ENCODE measurements around the gene GALNS. TPM values are rescaled to one million over a fixed set of nuclear protein-coding genes. Genes with fewer than 3 reads are reported as not detected.

GALNS gene
- total RNA-seq, 1 donor from 2014 or later, result 61.4 TPM

GRCh38 chr16:88869673-88869980 is 12.9 kb upstream of the GALNS start:
- no peaks in the 10 kb centered on the region for H3K4me1 ChIP-seq
- no peaks in the 10 kb centered on the region for H3K36me3 ChIP-seq
- DNase-seq (ENCODE audit: extremely low spot score in 2 of 2), result no peak
- no peaks in the 10 kb centered on the region for H3K9me3 ChIP-seq
- no peaks in the 10 kb centered on the region for H3K27me3 ChIP-seq
- H3K4me3 ChIP-seq, result no peak overlapping the region
- intact Hi-C loops (cut with DNase I), result no loop called here
- no peak for TF ChIP-seq CTCF (IDR thresholded peaks at IDR 0.05)
- H3K27ac ChIP-seq, result no peak overlapping the region

- no peaks in the 10 kb centered on the region for H3K36me3 ChIP-seq
- no peaks in the 10 kb centered on the region for H3K9me3 ChIP-seq
- H3K4me3 ChIP-seq, result no peak overlapping the region
- no peaks in the 10 kb centered on the region for H3K4me1 ChIP-seq
- TF ChIP-seq CTCF (IDR thresholded peaks at IDR 0.05) (no peak), POLR2A (IDR thresholded peaks at IDR 0.05) (no peak), POLR2AphosphoS5 (IDR thresholded peaks at IDR 0.05; ENCODE audit: insufficient read depth in 1 of 2, low read depth in 1 of 2) (no peak)
- intact Hi-C loops (cut with DNase I), result no loop called here
- no peak overlapping the region for H3K27ac ChIP-seq
- no peak for DNase-seq (ENCODE audit: extremely low spot score in 2 of 2)
- no peaks in the 10 kb centered on the region for H3K27me3 ChIP-seq
These were observed 12.4 kb upstream of the GALNS start for GRCh38 chr16:88868974-88869672.

GRCh38 chr16:88867581-88868246 is 11.0 kb upstream of the GALNS start:
- Histone ChIP-seq H3K27me3 (no peaks in the 10 kb centered on the region), H3K9me3 (no peaks in the 10 kb centered on the region), H3K27ac (no peak overlapping the region), H3K4me1 (no peaks in the 10 kb centered on the region), H3K36me3 (no peaks in the 10 kb centered on the region), H3K4me3 (no peak overlapping the region)
- TF ChIP-seq CTCF (IDR thresholded peaks at IDR 0.05) (no peak), POLR2AphosphoS5 (IDR thresholded peaks at IDR 0.05; ENCODE audit: insufficient read depth in 1 of 2, low read depth in 1 of 2) (no peak), POLR2A (IDR thresholded peaks at IDR 0.05) (no peak)
- intact Hi-C loops (cut with DNase I), result no loop called here
- DNase-seq (ENCODE audit: extremely low spot score in 2 of 2), result no peak

- intact Hi-C loops (cut with DNase I), result no loop called here
- no peaks in the 10 kb centered on the region for H3K27me3 ChIP-seq
- peaks cover 0 to 7% of the 10 kb centered on the region in 2 donors for H3K36me3 ChIP-seq
- no peaks in the 10 kb centered on the region for H3K4me1 ChIP-seq
- no peak within 1 kb of the TSS for H3K4me3 ChIP-seq
- DNase-seq (ENCODE audit: extremely low spot score in 2 of 2), result no peak
- H3K9me3 ChIP-seq, result no peaks in the 10 kb centered on the region
- no peak for TF ChIP-seq POLR2AphosphoS5 (IDR thresholded peaks at IDR 0.05; ENCODE audit: insufficient read depth in 1 of 2, low read depth in 1 of 2)
- TF ChIP-seq CTCF (IDR thresholded peaks at IDR 0.05), result no peak
- no peak for TF ChIP-seq POLR2A (IDR thresholded peaks at IDR 0.05)
- H3K27ac ChIP-seq, result no peak within 1 kb of the TSS
These were observed 9.6 kb upstream of the GALNS start, which contains the start of gene PABPN1L for GRCh38 chr16:88866151-88866920. PABPN1L (minus strand) TSS chr16:88866660; CDS start chr16:88866606, 54 bp downstream.

Data from vagina (tissue), 2 donors.